HEK293T (cell line): ENCODE measurements around the gene NIP7.

Experiments used
- CTCF ChIA-PET: fragments of 350-600 bp; formaldehyde crosslinking; extraction: SDS; loops from one replicate; lab custom pipeline; 2021; ENCODE audit warnings: antibody characterized with exemption, inconsistent platforms; lab: Yijun Ruan, JAX
- POLR2A ChIA-PET: fragments of 350-600 bp; formaldehyde crosslinking; extraction: SDS; loops from one replicate; lab custom pipeline; 2020; ENCODE audit warnings: antibody characterized with exemption, inconsistent platforms; lab: Yijun Ruan, JAX
- DNase-seq: peaks from one replicate; pipeline ENCODE4 v3.0.0; 2012; ENCODE audit warnings: mixed read lengths; ENCODE audit errors: extremely low spot score
- ARNT ChIP-seq: fragments of 450-650 bp; IDR thresholded peaks from 2 replicates; pipeline ENCODE4 v1.6.1; 2017; ENCODE audit warnings: mild to moderate bottlenecking
- BHLHE40 ChIP-seq: fragments of 450-650 bp; IDR thresholded peaks from 2 replicates; pipeline ENCODE4 v1.6.1; 2016; ENCODE audit warnings: mild to moderate bottlenecking, moderate library complexity, borderline replicate concordance
- CTBP1 ChIP-seq: fragments of 450-650 bp; IDR thresholded peaks from 2 replicates; pipeline ENCODE4 v1.6.1; 2016; ENCODE audit warnings: borderline replicate concordance
- ELF4 ChIP-seq: fragments of 450-650 bp; IDR thresholded peaks from 2 replicates; pipeline ENCODE4 v1.6.1; 2017; ENCODE audit warnings: antibody characterized with exemption
- FOXA1 ChIP-seq: fragments of 450-650 bp; IDR thresholded peaks from 2 replicates; pipeline ENCODE4 v1.6.1; 2016; ENCODE audit warnings: mild to moderate bottlenecking
- FOXK2 ChIP-seq: fragments of 450-650 bp; IDR thresholded peaks from 2 replicates; pipeline ENCODE4 v1.6.1; 2016; ENCODE audit warnings: mild to moderate bottlenecking
- FOXM1 ChIP-seq: fragments of 450-650 bp; IDR thresholded peaks from 2 replicates; pipeline ENCODE4 v1.6.1; 2017; ENCODE audit warnings: mild to moderate bottlenecking, borderline replicate concordance
- HDGF ChIP-seq: fragments of 450-650 bp; IDR thresholded peaks from 2 replicates; pipeline ENCODE4 v1.6.1; 2017; ENCODE audit warnings: antibody characterized with exemption, borderline replicate concordance
- L3MBTL2 ChIP-seq: fragments of 450-650 bp; conservative IDR thresholded peaks from 2 replicates; pipeline ENCODE4 v1.6.1; 2016; ENCODE audit warnings: mild to moderate bottlenecking
- LEF1 ChIP-seq: fragments of 450-650 bp; IDR thresholded peaks from 2 replicates; pipeline ENCODE4 v1.6.1; 2017; ENCODE audit warnings: mild to moderate bottlenecking, borderline replicate concordance
- NFRKB ChIP-seq: fragments of 450-650 bp; IDR thresholded peaks from 2 replicates; pipeline ENCODE4 v1.6.1; 2016; ENCODE audit warnings: mild to moderate bottlenecking, moderate library complexity
- PKNOX1 ChIP-seq: fragments of 450-650 bp; IDR thresholded peaks from 2 replicates; pipeline ENCODE4 v1.6.1; 2016
- SP1 ChIP-seq: fragments of 450-650 bp; IDR thresholded peaks from 2 replicates; pipeline ENCODE4 v1.6.1; 2017
- SUZ12 ChIP-seq: fragments of 450-650 bp; IDR thresholded peaks from 2 replicates; pipeline ENCODE4 v1.6.1; 2016; ENCODE audit warnings: mild to moderate bottlenecking
- TARDBP ChIP-seq: fragments of 450-650 bp; IDR thresholded peaks from 2 replicates; pipeline ENCODE4 v1.6.1; 2016
- ZNF384 ChIP-seq: fragments of 450-650 bp; IDR thresholded peaks from 2 replicates; pipeline ENCODE4 v1.6.1; 2016

NIP7 gene

GRCh38 chr16:69363281-69363717 lies 23.7 kb downstream of the NIP7 start:
- ChIA-PET CTCF (no interaction called here), POLR2A (no interaction called here)
- TF ChIP-seq ARNT = no peak
- no peak for TF ChIP-seq PKNOX1
- TF ChIP-seq FOXA1 = no peak
- TF ChIP-seq LEF1 = no peak
- no peak for TF ChIP-seq L3MBTL2
- no peak for TF ChIP-seq BHLHE40
- TF ChIP-seq FOXK2 = no peak
- no peak for TF ChIP-seq HDGF
- no peak for TF ChIP-seq NFRKB
- TF ChIP-seq ZNF384 = no peak
- no peak for TF ChIP-seq SP1
- TF ChIP-seq CTBP1 = no peak
- TF ChIP-seq TARDBP = no peak
- DNase-seq = no peak

DNA sequence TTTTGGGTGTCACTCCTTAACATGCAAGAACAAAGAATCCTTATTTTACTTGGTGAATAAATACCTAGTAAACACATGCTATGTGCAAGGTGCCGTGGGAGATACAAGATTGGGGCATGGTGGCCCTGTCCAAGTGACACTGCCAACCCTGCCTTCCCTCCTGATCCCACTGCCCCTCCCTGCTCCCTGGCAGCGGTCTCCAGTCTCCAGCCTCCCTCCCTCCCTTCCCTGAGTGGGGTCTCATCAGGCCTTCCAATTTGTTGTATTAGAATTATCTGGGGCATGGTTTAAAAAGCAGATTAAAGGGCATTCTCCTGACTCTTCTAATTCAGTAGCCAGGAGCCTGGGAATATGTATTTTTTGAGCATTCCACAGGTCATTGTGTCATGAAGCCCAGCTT lies 24.5 kb downstream of the NIP7 start:
- TF ChIP-seq FOXM1 (no peak), L3MBTL2 (no peak), FOXK2 (no peak), TARDBP (no peak), CTBP1 (no peak), ARNT (no peak), HDGF (no peak), SP1 (no peak), PKNOX1 (no peak), ZNF384 (no peak), BHLHE40 (no peak), NFRKB (no peak), SUZ12 (no peak)
- DNase-seq = no peak
- ChIA-PET POLR2A (no interaction called here), CTCF (no interaction called here)

GRCh38 chr16:69365901-69366300 lies 26.3 kb downstream of the NIP7 start:
- no peak for DNase-seq
- ChIA-PET CTCF (no interaction called here), POLR2A (no interaction called here)
- TF ChIP-seq ARNT (no peak), ZNF384 (no peak), ELF4 (no peak), NFRKB (no peak), FOXM1 (no peak), TARDBP (no peak), FOXA1 (no peak)

- ChIA-PET POLR2A (no interaction called here), CTCF (interaction anchor here (0.7 kb wide), 1 partner anchor 9 kb away, joined by 3 read pairs; no protein-coding TSS in a partner anchor)
- no peak for DNase-seq
- no peak for TF ChIP-seq SP1
- no peak for TF ChIP-seq TARDBP
- TF ChIP-seq ZNF384 = no peak
- TF ChIP-seq HDGF = no peak
- no peak for TF ChIP-seq FOXK2
- TF ChIP-seq CTBP1 = no peak
- TF ChIP-seq BHLHE40 = no peak
- TF ChIP-seq ARNT = no peak
- TF ChIP-seq NFRKB = no peak
- no peak for TF ChIP-seq PKNOX1
Measured at GRCh38 chr16:69366431-69366830, 26.9 kb downstream of the NIP7 start.

GRCh38 chr16:69367980-69368379 lies 28.4 kb downstream of the NIP7 start:
- no peak for DNase-seq
- ChIA-PET CTCF (no interaction called here), POLR2A (no interaction called here)
- TF ChIP-seq LEF1 (no peak), PKNOX1 (no peak), TARDBP (no peak), L3MBTL2 (no peak), BHLHE40 (no peak), ZNF384 (no peak)

DNA sequence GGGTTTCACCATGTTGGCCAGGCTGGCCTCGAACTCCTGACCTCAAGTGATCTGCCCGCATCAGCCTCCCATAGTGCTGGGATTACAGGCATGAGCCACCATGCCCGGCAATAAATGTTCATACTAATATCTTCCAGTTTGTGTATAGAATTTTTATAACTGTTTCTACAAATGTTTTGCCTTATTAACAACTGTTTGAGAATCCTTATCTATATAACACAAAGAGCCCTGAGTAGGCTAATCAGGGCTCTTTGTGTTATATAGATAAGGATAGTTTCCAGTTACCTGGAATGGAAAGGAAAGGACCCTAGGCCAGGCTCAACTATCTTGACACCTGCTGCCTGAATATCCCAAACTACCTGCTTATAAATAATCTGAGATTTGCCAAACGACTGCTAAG lies 29.3 kb downstream of the NIP7 start:
- POLR2A ChIA-PET = no interaction called here
- CTCF ChIA-PET = no interaction called here

More for the DNA sequence above, 29.3 kb downstream of the NIP7 start:
- TF ChIP-seq LEF1 (no peak), HDGF (no peak), SP1 (no peak), FOXK2 (no peak), ARNT (no peak), L3MBTL2 (no peak), FOXA1 (no peak), BHLHE40 (no peak), ZNF384 (no peak), FOXM1 (no peak), NFRKB (no peak), SUZ12 (no peak), TARDBP (no peak), PKNOX1 (no peak)
- no peak for DNase-seq
